Colonic mucosa (tissue), 4 donors: Measurements from ENCODE around the gene CSMD2. TPM values are rescaled to one million over a fixed set of nuclear protein-coding genes. Genes with fewer than 3 reads are reported as not detected.

ENCODE experiments used
- DNase-seq: peaks from one replicate; pipeline ENCODE4 v3.0.0-alpha.2; 2020
- H3K27ac ChIP-seq: fragments of 200-600 bp; one replicate; pipeline ENCODE4 v1.8.0; 2021
- H3K27me3 ChIP-seq: fragments of 200-600 bp; one replicate; pipeline ENCODE4 v1.8.0; 2021
- H3K36me3 ChIP-seq: fragments of 200-600 bp; one replicate; pipeline ENCODE4 v1.8.0; 2021
- H3K4me1 ChIP-seq: fragments of 200-600 bp; one replicate; pipeline ENCODE4 v1.8.0; 2021; ENCODE audit warnings: mild to moderate bottlenecking
- H3K4me3 ChIP-seq: fragments of 200-600 bp; one replicate; pipeline ENCODE4 v1.8.0; 2021
- H3K9ac ChIP-seq, 2 donors: one replicate each; pipeline ENCODE4 v1.7.0; 2013; ENCODE audit warnings: control low read depth in 2 of 2, low read depth in 2 of 2, low read length in 2 of 2
- H3K9me3 ChIP-seq: fragments of 200-600 bp; one replicate; pipeline ENCODE4 v1.8.0; 2021
- intact Hi-C: fragments of 100-400 bp; cut with DNase I; formaldehyde crosslinking; loops from one replicate; pipeline ENCODE4 v1.14.1; 2022
- total RNA-seq, 2 donors: library from RNA; stranded (reverse); fragmentation: NEBNext Ultra II Directional in 1 of 2; extraction: Animal tissue kit (Norgen Biotek cat#: 25700) in 1 of 2; gene quantifications; one replicate each; pipeline ENCODE4 v1.2.1, GENCODE V29; 2021
- TF ChIP-seq, protein P1 (sequence below): fragments of 200-600 bp; IDR thresholded peaks from one replicate; pipeline ENCODE4 v1.8.0; 2022; ENCODE audit warnings: antibody characterized with exemption, mild to moderate bottlenecking
- donor health status: healthy.
- donor health status: DM: no; HTN: no; CAD: no.
- donor health status: DM: no; HTN: no; CAD: no.

CSMD2 gene
- total RNA-seq, 2 donors from 2014 or later: 0.05 to 0.10 TPM

DNA sequence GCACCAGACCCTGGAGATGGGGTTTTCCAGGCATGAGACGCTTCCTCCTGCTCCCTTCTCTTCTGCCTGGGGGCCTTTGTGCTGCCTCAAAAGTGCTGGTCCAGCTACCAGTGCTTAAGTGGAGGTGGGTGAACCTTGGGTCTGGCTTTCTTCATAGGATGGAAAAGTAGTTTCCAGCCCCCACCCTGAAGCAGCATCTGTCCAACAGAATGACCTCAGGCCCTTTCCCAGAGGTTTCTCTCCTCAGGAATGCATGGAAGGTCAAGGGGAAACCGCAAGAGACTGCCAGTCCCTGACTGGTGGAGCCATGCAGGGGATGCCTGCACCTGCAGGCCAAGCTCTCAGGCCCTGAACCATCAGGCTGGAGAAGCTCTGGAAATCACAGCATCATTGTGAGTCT is 237.3 kb downstream of the CSMD2 start:
- intact Hi-C loops: no loop called here
- no peaks in the 10 kb centered on the region for H3K36me3 ChIP-seq
- DNase-seq: no peak
- no peaks in the 10 kb centered on the region for H3K27me3 ChIP-seq
- H3K9ac ChIP-seq: no peak overlapping the region
- TF ChIP-seq, protein P1, sequence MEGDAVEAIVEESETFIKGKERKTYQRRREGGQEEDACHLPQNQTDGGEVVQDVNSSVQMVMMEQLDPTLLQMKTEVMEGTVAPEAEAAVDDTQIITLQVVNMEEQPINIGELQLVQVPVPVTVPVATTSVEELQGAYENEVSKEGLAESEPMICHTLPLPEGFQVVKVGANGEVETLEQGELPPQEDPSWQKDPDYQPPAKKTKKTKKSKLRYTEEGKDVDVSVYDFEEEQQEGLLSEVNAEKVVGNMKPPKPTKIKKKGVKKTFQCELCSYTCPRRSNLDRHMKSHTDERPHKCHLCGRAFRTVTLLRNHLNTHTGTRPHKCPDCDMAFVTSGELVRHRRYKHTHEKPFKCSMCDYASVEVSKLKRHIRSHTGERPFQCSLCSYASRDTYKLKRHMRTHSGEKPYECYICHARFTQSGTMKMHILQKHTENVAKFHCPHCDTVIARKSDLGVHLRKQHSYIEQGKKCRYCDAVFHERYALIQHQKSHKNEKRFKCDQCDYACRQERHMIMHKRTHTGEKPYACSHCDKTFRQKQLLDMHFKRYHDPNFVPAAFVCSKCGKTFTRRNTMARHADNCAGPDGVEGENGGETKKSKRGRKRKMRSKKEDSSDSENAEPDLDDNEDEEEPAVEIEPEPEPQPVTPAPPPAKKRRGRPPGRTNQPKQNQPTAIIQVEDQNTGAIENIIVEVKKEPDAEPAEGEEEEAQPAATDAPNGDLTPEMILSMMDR: no peak
- H3K4me1 ChIP-seq: no peaks in the 10 kb centered on the region
- H3K4me3 ChIP-seq: no peak overlapping the region
- H3K9me3 ChIP-seq: no peaks in the 10 kb centered on the region
- H3K27ac ChIP-seq: no peak overlapping the region

DNA sequence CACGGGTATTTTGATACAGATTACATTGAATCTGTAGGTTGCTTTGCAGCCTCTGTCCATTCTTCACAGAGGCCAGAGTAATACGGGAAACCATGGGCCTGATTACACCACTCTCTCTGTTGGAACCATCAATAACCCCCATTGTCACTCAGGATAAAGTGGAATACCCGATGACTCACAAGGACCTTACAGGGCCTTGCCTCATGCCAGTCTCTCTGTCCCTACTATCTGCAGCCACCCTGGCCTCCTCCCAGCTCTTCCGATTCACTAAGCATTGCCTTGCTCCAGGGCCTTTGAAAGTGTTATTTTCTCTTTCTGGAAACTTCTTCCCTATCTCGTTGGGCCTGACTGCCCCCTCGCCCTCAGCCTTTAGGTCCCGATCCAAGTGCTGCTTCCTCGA is 239.4 kb downstream of the CSMD2 start:
- Histone ChIP-seq H3K27ac (no peak overlapping the region), H3K9ac (no peak overlapping the region), H3K27me3 (no peaks in the 10 kb centered on the region), H3K4me3 (no peak overlapping the region), H3K4me1 (no peaks in the 10 kb centered on the region), H3K9me3 (no peaks in the 10 kb centered on the region), H3K36me3 (no peaks in the 10 kb centered on the region)
- DNase-seq: no peak
- intact Hi-C loops: no loop called here
- TF ChIP-seq, protein P1: no peak

DNA sequence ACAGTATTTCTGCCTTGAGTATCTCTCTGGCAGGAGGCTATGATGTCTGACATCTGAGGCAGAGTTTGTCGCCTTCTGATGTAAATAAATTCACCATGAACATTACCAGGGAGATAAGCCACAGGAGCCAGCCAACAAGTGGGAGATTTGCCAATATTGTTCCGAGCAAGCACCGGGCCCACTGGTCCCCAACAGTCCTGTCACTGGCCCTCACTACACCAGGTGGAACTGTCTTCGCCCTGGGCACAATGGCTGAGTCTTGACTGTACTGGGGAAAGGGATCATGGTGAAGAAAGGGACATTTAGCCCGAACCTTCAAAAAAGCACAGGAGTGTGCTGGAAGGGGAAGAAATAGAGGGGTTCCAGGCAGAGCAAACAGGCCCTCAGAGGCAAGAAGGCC is 243.7 kb downstream of the CSMD2 start:
- no peak overlapping the region for H3K4me3 ChIP-seq
- no peak for DNase-seq
- TF ChIP-seq, protein P1: no peak
- no peak overlapping the region for H3K9ac ChIP-seq
- no peaks in the 10 kb centered on the region for H3K27me3 ChIP-seq
- no peaks in the 10 kb centered on the region for H3K36me3 ChIP-seq
- intact Hi-C loops: no loop called here
- H3K9me3 ChIP-seq: no peaks in the 10 kb centered on the region
- no peaks in the 10 kb centered on the region for H3K4me1 ChIP-seq
- H3K27ac ChIP-seq: no peak overlapping the region

DNA sequence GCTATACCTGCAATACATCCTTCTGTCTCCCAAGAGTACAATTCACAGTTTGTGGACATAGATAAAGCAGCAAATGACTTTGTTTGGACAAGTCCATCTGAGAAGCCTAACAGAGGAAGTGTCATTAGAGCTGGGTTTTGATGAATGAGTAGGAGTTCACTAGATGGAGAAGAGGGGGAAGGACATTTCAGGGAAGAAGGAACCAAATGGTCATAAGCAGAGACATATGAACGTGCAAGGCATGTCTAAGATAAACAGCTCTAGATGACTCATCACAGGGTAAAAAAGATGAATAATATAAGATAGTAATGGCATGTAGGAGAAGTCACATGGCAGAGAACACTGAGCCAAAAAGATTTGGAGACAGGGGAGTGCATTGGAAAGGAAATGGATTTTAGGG is 246.7 kb downstream of the CSMD2 start:
- Histone ChIP-seq H3K36me3 (no peaks in the 10 kb centered on the region), H3K27me3 (no peaks in the 10 kb centered on the region), H3K9me3 (no peaks in the 10 kb centered on the region), H3K4me1 (no peaks in the 10 kb centered on the region), H3K9ac (no peak overlapping the region), H3K4me3 (no peak overlapping the region), H3K27ac (no peak overlapping the region)
- no peak for DNase-seq
- TF ChIP-seq, protein P1: no peak
- intact Hi-C loops: no loop called here

DNA sequence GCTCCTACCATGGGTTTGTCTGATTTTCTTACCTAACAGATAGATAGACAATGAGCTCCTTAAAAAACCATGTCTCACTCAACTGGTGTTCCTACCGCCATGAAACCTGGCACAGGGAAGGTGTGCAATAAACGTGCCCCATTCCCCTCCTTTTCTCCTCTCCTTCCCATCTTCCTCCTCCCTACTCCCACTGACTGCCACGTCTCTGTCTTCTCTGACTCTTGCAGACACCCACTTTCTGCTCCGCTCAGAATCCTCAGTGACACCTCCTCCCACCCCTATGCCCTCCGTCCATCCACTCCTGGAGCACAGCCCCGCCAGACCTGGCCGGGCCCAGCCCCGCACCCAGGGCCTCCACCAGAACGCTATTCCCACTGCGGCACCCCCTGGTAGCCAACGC is 248.2 kb downstream of the CSMD2 start:
- DNase-seq: no peak
- Histone ChIP-seq H3K36me3 (no peaks in the 10 kb centered on the region), H3K27ac (no peak overlapping the region), H3K4me1 (no peaks in the 10 kb centered on the region), H3K9ac (no peak overlapping the region), H3K9me3 (no peaks in the 10 kb centered on the region), H3K4me3 (no peak overlapping the region), H3K27me3 (no peaks in the 10 kb centered on the region)
- intact Hi-C loops: no loop called here
- TF ChIP-seq, protein P1: no peak

DNA sequence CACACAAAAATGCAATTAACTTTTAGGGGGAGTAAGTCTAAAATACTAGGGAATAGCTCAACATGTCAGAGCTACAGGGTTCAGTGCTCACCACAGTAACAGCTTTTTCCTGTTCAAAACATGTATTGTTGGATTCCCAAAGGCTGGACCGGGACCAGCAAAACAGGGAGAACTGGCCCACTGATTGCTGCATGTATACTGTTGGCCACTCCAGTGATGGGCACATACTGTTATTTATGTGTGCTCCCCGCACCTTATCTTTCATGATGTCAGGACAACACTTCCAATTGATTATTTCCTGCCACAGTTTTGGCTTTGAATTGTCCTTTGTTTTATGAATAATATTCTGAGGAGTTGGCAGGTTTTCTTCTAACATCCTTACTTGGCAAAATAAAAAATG is 250.5 kb downstream of the CSMD2 start:
- H3K27me3 ChIP-seq: no peaks in the 10 kb centered on the region
- DNase-seq: no peak
- intact Hi-C loops: no loop called here
- no peaks in the 10 kb centered on the region for H3K36me3 ChIP-seq
- no peaks in the 10 kb centered on the region for H3K4me1 ChIP-seq
- H3K4me3 ChIP-seq: no peak overlapping the region
- H3K9ac ChIP-seq: no peak overlapping the region
- TF ChIP-seq, protein P1: no peak
- H3K27ac ChIP-seq: no peak overlapping the region
- H3K9me3 ChIP-seq: no peaks in the 10 kb centered on the region
